Activated gamma-delta T cell (primary cell): Measurements from ENCODE around the gene C11orf65.

Experiments
- DNase-seq: peaks from one replicate; lab custom pipeline; 2025; lab: John Stamatoyannopoulos, UW
- total RNA-seq, 2 donors: gene quantifications; one replicate each; lab custom pipeline; 2026; lab: John Stamatoyannopoulos, UW

The C11orf65 gene
- 0.44 to 0.46 reads per million in 2 donors for total RNA-seq

- peak; percentile 70 for DNase-seq
These were observed at the start of gene C11orf65 for GRCh38 chr11:108467091-108467823. C11orf65 (minus strand) TSS chr11:108467529; CDS start chr11:108461559, 5,970 bp downstream.

- DNase-seq = no peak
These were observed 48.8 kb upstream of the C11orf65 start for GRCh38 chr11:108516125-108516524.

- no peak for DNase-seq
These were observed 45.4 kb upstream of the C11orf65 start for GRCh38 chr11:108512708-108513107.

- DNase-seq = no peak
These were observed 44.6 kb upstream of the C11orf65 start for GRCh38 chr11:108511851-108512474.

GRCh38 chr11:108508653-108509593, 41.6 kb upstream of the C11orf65 start:
- no peak for DNase-seq

GRCh38 chr11:108501396-108501795, 34.1 kb upstream of the C11orf65 start:
- DNase-seq = no peak

- DNase-seq = no peak
These were observed 33.4 kb upstream of the C11orf65 start for GRCh38 chr11:108500721-108501120.

GRCh38 chr11:108500169-108500568, 32.8 kb upstream of the C11orf65 start:
- no peak for DNase-seq

- DNase-seq = no peak
These were observed 31.6 kb upstream of the C11orf65 start for GRCh38 chr11:108498816-108499408.

- DNase-seq = peak; percentile 39
These were observed 30.9 kb upstream of the C11orf65 start, which contains the start of gene POGLUT3 for GRCh38 chr11:108498046-108498815. POGLUT3 (minus strand) TSS chr11:108498384; CDS start chr11:108498366, 18 bp downstream.

GRCh38 chr11:108497317-108498045, 30.2 kb upstream of the C11orf65 start:
- DNase-seq = peak; percentile 34

GRCh38 chr11:108496643-108497256, 29.4 kb upstream of the C11orf65 start:
- DNase-seq = no peak

GRCh38 chr11:108495326-108495725, 28.0 kb upstream of the C11orf65 start:
- DNase-seq = no peak

- DNase-seq = no peak
These were observed 26.9 kb upstream of the C11orf65 start for GRCh38 chr11:108494182-108494581.

- no peak for DNase-seq
These were observed 24.6 kb upstream of the C11orf65 start for GRCh38 chr11:108491936-108492335.

GRCh38 chr11:108486828-108487227, 19.5 kb upstream of the C11orf65 start:
- no peak for DNase-seq

GRCh38 chr11:108486331-108486730, 19.0 kb upstream of the C11orf65 start:
- no peak for DNase-seq

- DNase-seq = no peak
These were observed 15.8 kb upstream of the C11orf65 start for GRCh38 chr11:108483163-108483562.

- DNase-seq = no peak
These were observed 7.5 kb upstream of the C11orf65 start for GRCh38 chr11:108474664-108475463.
